Neural crest cell (in vitro differentiated cells): ENCODE results near the gene DUS1L. TPM values are rescaled to one million over a fixed set of nuclear protein-coding genes. Genes with fewer than 3 reads are reported as not detected.

Source experiments
- DNase-seq: peaks from one replicate; pipeline ENCODE4 v3.0.0; 2021; ENCODE audit warnings: low read depth, mixed read lengths, low spot score
- H3K27ac Mint-ChIP-seq: one replicate; pipeline ENCODE4 v1.8.0; 2021; ENCODE audit warnings: mild to moderate bottlenecking, mixed read lengths; ENCODE audit not compliant: unreplicated experiment
- H3K27me3 Mint-ChIP-seq: 2 replicates; pipeline ENCODE4 v1.8.0; 2021; ENCODE audit warnings: low read depth, mild to moderate bottlenecking, mixed read lengths
- H3K36me3 Mint-ChIP-seq: 2 replicates; pipeline ENCODE4 v1.8.0; 2021; ENCODE audit warnings: low read depth, mild to moderate bottlenecking, mixed read lengths
- H3K4me1 Mint-ChIP-seq: 2 replicates; pipeline ENCODE4 v1.8.0; 2021; ENCODE audit warnings: mixed read lengths
- H3K4me3 Mint-ChIP-seq: one replicate; pipeline ENCODE4 v1.8.0; 2021; ENCODE audit warnings: mild to moderate bottlenecking, mixed read lengths
- H3K9me3 Mint-ChIP-seq: 2 replicates; pipeline ENCODE4 v1.8.0; 2021; ENCODE audit warnings: mixed read lengths
- total RNA-seq: library from RNA; stranded (reverse); gene quantifications from 2 replicates; pipeline ENCODE4 v1.2.1, GENCODE V29; 2021
- TF ChIP-seq, protein P1 (sequence below): fragments of 200-600 bp; sonication (generic); conservative IDR thresholded peaks from 2 replicates; pipeline ENCODE4 v1.5.0; 2021; ENCODE audit warnings: antibody characterized with exemption, mild to moderate bottlenecking

DUS1L gene
- total RNA-seq, 1 donor from 2014 or later: 131 TPM

DNA sequence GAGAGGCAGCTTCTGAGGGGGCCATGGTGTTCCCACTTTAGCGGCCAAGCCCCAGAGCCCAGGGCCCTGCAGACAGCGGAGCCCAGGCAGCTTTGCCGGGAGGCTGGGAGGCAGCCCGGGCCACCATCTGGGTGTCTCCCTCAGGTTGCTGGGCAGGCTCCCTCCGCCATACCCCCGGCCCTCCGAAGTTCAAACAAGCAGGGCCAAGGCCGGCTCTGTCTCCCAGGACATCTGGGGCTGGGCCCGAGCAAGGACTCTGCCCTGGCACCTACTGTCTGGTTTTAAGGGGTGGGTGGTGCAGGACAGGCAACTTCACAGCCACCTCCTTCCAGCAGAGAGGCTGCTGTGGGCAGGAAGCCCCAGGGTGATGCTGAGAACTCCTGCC is 2.6 kb downstream of the DUS1L start:
- no peaks in the 10 kb centered on the region for H3K27me3 Mint-ChIP-seq
- no peak overlapping the region for H3K27ac Mint-ChIP-seq
- no peak for DNase-seq
- H3K4me3 Mint-ChIP-seq: no peak overlapping the region
- TF ChIP-seq, protein P1, sequence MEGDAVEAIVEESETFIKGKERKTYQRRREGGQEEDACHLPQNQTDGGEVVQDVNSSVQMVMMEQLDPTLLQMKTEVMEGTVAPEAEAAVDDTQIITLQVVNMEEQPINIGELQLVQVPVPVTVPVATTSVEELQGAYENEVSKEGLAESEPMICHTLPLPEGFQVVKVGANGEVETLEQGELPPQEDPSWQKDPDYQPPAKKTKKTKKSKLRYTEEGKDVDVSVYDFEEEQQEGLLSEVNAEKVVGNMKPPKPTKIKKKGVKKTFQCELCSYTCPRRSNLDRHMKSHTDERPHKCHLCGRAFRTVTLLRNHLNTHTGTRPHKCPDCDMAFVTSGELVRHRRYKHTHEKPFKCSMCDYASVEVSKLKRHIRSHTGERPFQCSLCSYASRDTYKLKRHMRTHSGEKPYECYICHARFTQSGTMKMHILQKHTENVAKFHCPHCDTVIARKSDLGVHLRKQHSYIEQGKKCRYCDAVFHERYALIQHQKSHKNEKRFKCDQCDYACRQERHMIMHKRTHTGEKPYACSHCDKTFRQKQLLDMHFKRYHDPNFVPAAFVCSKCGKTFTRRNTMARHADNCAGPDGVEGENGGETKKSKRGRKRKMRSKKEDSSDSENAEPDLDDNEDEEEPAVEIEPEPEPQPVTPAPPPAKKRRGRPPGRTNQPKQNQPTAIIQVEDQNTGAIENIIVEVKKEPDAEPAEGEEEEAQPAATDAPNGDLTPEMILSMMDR: no peak
- no peaks in the 10 kb centered on the region for H3K36me3 Mint-ChIP-seq
- no peaks in the 10 kb centered on the region for H3K4me1 Mint-ChIP-seq
- H3K9me3 Mint-ChIP-seq: no peaks in the 10 kb centered on the region

DNA sequence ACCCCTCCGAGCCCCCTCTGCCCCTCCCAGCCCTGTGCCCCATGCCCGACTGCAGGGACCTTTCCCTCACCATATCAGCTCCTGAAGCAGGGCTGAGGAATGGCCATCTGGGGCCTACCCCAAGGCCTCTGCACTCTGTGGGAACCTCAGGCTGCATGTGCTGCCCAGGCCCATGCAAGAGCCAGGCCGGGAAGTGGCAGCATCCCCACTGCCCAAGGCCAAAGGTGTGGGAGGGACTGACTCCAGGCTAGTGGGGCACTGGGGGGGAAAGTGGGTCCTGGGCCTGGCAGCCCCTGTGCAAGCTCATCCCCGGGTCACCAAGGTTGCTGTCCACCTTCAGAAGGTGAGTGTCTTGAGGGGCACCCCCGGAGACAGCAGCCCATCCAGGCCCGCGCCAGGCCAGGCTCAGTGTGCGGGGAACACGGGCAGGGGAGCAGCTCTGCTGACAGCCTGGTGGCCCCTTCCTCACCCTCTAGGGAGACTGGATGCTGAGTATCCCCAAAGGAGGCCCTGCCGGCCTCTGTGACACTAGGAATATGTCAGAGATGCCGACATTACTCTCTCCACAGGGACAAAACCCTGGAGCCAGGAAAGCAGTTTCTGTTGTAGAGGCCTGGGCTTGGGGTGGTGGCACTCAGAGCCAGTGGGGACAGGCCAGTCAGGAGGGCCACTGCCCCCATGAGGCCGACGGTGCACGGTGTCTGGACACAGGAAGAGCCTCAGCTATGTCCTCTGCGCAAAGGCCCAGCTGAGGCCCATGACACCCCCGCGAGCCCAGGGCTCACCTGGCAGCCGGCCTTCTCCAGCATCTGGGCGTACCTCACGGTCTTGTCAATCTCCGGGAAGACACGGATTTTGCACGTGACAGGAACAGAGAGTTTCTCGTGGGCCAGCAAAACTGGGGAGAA is 3.3 kb downstream of the DUS1L start:
- H3K27me3 Mint-ChIP-seq: no peaks in the 10 kb centered on the region

DNA sequence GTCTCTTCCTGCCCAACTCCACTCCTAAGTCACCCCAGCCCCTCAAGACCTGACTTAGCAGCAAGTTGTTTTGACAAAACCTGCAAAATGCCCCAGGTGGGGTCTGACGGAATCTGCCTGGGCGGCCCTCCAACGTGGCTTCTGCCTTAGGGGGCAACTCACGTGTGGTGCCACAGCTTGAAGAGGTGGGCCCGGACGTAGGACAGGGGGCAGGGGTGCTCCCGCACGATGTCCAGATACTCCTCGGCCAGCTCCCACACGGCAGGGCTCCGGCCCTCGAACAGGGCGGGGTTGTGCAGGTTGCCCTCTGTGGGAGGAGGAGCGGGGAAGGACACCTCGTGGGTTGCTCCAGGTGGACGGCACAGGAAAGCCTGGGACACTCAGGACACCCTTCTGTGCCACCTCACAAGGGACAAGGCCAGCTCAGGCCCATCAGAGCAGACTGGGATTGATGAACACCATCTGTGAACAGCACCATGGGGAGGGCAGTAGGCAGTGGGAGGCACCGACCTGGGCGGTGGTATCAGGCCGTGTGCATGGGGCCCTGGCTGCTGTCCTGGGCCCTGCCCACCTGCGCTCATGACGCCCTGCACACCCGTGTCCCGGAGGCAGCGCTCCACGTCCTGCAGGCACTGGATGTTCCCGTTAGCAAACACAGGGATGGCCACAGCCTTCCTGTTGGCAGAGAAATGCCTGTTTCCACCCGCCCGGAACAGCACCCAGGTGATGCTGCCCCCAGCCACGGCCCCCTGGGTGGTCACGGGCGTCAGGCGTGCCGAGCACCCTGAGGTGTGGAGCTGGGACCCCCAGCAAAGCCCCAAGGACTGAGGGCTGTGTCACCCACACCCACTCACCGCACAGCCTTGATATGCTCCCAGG is 4.3 kb downstream of the DUS1L start:
- no peak for DNase-seq
- Mint-ChIP-seq H3K27ac (no peak overlapping the region), H3K36me3 (no peaks in the 10 kb centered on the region), H3K27me3 (no peaks in the 10 kb centered on the region), H3K4me1 (no peaks in the 10 kb centered on the region), H3K4me3 (no peak overlapping the region), H3K9me3 (no peaks in the 10 kb centered on the region)
- TF ChIP-seq, protein P1: no peak

More for the DNA sequence above, 3.3 kb downstream of the DUS1L start:
- peak overlapping the region; percentile 69 for H3K4me3 Mint-ChIP-seq
- no peak overlapping the region for H3K27ac Mint-ChIP-seq
- H3K9me3 Mint-ChIP-seq: no peaks in the 10 kb centered on the region
- H3K36me3 Mint-ChIP-seq: no peaks in the 10 kb centered on the region
- no peaks in the 10 kb centered on the region for H3K4me1 Mint-ChIP-seq
- TF ChIP-seq, protein P1: no peak
- DNase-seq: no peak

DNA sequence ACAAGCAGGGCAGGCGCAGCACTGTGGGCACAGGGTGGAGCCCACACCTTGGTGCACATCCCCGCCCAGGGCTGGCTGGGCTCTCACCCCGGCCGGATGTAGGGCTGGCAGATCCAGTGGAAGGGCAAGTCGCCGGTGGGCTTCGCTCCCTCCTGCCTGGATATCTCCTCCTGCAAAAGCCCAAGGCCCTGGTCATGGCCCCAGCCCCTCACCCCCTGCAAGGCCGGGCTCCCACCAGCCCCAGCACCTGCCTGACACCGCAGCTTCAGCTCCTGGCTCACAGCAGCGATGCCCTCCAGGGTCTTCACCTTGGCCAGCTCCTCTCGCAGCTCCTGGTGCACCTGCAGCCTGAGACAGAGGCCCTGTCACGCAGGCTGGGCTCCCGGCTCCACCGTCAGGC is 5.0 kb downstream of the DUS1L start:
- peak overlapping the region; percentile 77 for H3K4me3 Mint-ChIP-seq
- no peak for DNase-seq
- H3K4me1 Mint-ChIP-seq: no peaks in the 10 kb centered on the region
- TF ChIP-seq, protein P1: no peak
- no peaks in the 10 kb centered on the region for H3K9me3 Mint-ChIP-seq
- no peaks in the 10 kb centered on the region for H3K36me3 Mint-ChIP-seq
- H3K27ac Mint-ChIP-seq: no peak overlapping the region
- H3K27me3 Mint-ChIP-seq: no peaks in the 10 kb centered on the region

DNA sequence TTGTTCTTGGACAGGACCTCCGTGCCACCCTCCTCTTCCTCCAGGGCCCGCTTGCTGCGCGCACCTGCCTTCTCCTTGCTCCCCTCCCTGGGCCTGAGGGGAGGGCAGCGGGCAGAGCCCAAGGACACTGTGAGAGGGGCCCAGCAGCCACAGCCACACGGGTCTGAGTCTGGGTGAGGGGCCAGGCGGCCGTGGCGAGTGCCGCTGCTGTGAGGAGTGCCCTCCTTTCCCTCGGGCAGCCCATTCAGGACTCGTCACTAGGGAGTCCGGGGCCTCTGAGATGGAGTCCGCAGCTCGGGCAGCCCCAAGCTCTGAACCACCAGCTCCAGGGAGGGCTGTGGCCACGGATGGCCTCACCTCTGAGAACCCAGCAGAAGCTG is 5.6 kb downstream of the DUS1L start:
- Mint-ChIP-seq H3K36me3 (no peaks in the 10 kb centered on the region), H3K4me1 (no peaks in the 10 kb centered on the region), H3K27ac (no peak overlapping the region), H3K9me3 (no peaks in the 10 kb centered on the region), H3K4me3 (peak overlapping the region; percentile 77), H3K27me3 (no peaks in the 10 kb centered on the region)
- TF ChIP-seq, protein P1: no peak
- DNase-seq: no peak
